Measurements from ENCODE around the gene RUFY3.

RUFY3 gene

DNA sequence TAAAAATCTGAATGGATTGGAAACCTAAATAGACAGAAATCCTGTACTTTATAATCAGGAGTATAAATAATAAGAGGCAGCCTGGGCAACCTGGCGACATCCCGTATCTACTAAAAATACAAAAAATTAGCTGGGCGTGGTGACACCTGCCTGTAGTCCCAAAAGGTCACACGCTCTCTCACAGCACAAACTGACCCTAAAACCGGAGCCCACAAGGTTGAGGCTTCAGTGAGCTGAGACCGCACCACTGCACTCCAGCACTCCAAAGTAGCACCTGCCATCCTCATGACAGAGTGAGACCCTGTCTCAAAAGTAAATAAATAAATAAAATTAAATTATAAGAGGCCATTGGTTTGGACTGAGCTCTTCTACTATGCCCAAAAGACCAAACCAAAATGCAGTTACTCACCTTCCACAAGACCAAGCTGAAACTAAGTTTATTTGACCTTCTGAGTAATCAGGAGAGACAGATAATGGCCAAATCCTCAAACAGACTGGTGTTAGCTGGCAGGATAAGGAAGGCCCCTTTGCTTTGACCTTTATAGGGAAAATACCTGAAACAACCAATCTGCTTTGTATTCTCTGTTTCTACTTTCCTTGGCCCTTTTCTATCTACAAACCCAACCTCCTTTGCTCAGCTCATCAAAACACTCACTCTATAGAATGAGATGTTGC lies 121.1 kb downstream of the RUFY3 start:
- Histone ChIP-seq H3K9me3 (ENCODE audit: control insufficient read depth, insufficient read depth, low read length) (no peaks in the 10 kb centered on the region), H3K4me3 (ENCODE audit: low read depth, low read length) (no peak overlapping the region), H3K27ac (ENCODE audit: low read depth, low read length) (no peak overlapping the region), H3K36me3 (ENCODE audit: control insufficient read depth, insufficient read depth, low read length) (no peaks in the 10 kb centered on the region), H3K4me1 (ENCODE audit: control insufficient read depth, insufficient read depth, low read length) (peaks cover 9% of the 10 kb centered on the region; the same call in 1 of the 2 replicates), H3K27me3 (ENCODE audit: control insufficient read depth, insufficient read depth, low read length) (no peaks in the 10 kb centered on the region), H3K9ac (ENCODE audit: low read depth, low read length) (no peak overlapping the region)

GRCh38 chr4:70844180-70844579 lies 122.4 kb downstream of the RUFY3 start:
- Histone ChIP-seq H3K4me3 (ENCODE audit: low read depth, low read length) (no peak overlapping the region), H3K4me1 (ENCODE audit: control insufficient read depth, insufficient read depth, low read length) (peaks cover 6% of the 10 kb centered on the region; the same call in 1 of the 2 replicates), H3K27ac (ENCODE audit: low read depth, low read length) (no peak overlapping the region), H3K36me3 (ENCODE audit: control insufficient read depth, insufficient read depth, low read length) (no peaks in the 10 kb centered on the region), H3K27me3 (ENCODE audit: control insufficient read depth, insufficient read depth, low read length) (no peaks in the 10 kb centered on the region), H3K9me3 (ENCODE audit: control insufficient read depth, insufficient read depth, low read length) (no peaks in the 10 kb centered on the region), H3K9ac (ENCODE audit: low read depth, low read length) (no peak overlapping the region)

DNA sequence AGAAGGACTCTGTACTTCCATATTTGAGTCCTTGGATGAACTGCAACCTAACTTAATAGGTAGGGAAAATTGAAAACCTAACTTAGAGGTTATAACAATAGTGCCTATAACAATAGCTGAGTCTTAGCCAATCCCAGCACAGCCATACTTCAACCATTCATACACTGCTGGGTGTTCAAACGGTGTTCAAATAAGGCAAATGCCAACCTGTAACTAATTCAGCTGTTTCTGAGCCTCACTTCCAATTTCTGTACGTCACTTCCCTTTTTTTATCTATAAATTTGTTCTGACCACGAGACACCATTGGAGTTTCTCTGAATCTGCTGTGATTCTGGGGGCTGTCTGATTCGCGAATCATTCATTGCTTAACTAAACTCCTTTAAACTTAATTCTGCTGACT lies 127.5 kb downstream of the RUFY3 start:
- Histone ChIP-seq H3K27me3 (ENCODE audit: control insufficient read depth, insufficient read depth, low read length) (no peaks in the 10 kb centered on the region), H3K36me3 (ENCODE audit: control insufficient read depth, insufficient read depth, low read length) (no peaks in the 10 kb centered on the region), H3K4me3 (ENCODE audit: low read depth, low read length) (no peak overlapping the region), H3K27ac (ENCODE audit: low read depth, low read length) (no peak overlapping the region), H3K9me3 (ENCODE audit: control insufficient read depth, insufficient read depth, low read length) (no peaks in the 10 kb centered on the region), H3K4me1 (ENCODE audit: control insufficient read depth, insufficient read depth, low read length) (no peaks in the 10 kb centered on the region), H3K9ac (ENCODE audit: low read depth, low read length) (no peak overlapping the region)

- no peaks in the 10 kb centered on the region for H3K36me3 ChIP-seq (ENCODE audit: control insufficient read depth, insufficient read depth, low read length)
- no peak overlapping the region for H3K9ac ChIP-seq (ENCODE audit: low read depth, low read length)
- H3K4me3 ChIP-seq (ENCODE audit: low read depth, low read length) = no peak overlapping the region
- H3K9me3 ChIP-seq (ENCODE audit: control insufficient read depth, insufficient read depth, low read length) = no peaks in the 10 kb centered on the region
- no peaks in the 10 kb centered on the region for H3K27me3 ChIP-seq (ENCODE audit: control insufficient read depth, insufficient read depth, low read length)
- H3K27ac ChIP-seq (ENCODE audit: low read depth, low read length) = no peak overlapping the region
- peaks cover 8% of the 10 kb centered on the region for H3K4me1 ChIP-seq (ENCODE audit: control insufficient read depth, insufficient read depth, low read length)
These were observed 133.7 kb downstream of the RUFY3 start for GRCh38 chr4:70855464-70855863.
